Left cardiac atrium (tissue), 4 donors: ENCODE data around the gene PIP5K1B. TPM values are rescaled to one million over a fixed set of nuclear protein-coding genes. Genes with fewer than 3 reads are reported as not detected.
A peak's percentile ranks its signal among the peaks of the same experiment; 100 is the strongest.
"Not testable (repeated sequence)": the region's sequence is repeated elsewhere in the genome, so short reads cannot be mapped to it uniquely, and the experiment has no call there.

Experiments used
- ATAC-seq, 2 donors: fragments of 200-7000 bp; cut with Tn5 transposase; one replicate each; pipeline ENCODE4 v1.9.1; 2020; ENCODE audit warnings: mild to moderate bottlenecking in 2 of 2, moderate library complexity in 2 of 2
- DNase-seq: peaks from one replicate; pipeline ENCODE4 v3.0.0-alpha.2; 2020
- intact Hi-C, 2 donors: fragments of 100-400 bp; cut with DNase I; formaldehyde crosslinking; loops; one replicate each; pipeline versions ENCODE4 v1.14.1 to v1.15.1; 2022 to 2023
- total RNA-seq, 2 donors: library from RNA; stranded (reverse); fragmentation: NEBNext Ultra II Directional; extraction: Animal tissue kit (Norgen Biotek cat#: 25700); gene quantifications; one replicate each; pipeline ENCODE4 v1.2.1, GENCODE V29; 2021
- donor health status: DM: no; HTN: yes; CAD: no.
- donor health status: DM: no; HTN: yes; CAD: no; lungs with severe emphysema.
- donor health status: DM: yes; HTN: yes; CAD: no.
- donor health status: Dilated cardiomyopathy.

The PIP5K1B gene
- total RNA-seq, 2 donors from 2014 or later: 47.0 to 50.1 TPM

DNA sequence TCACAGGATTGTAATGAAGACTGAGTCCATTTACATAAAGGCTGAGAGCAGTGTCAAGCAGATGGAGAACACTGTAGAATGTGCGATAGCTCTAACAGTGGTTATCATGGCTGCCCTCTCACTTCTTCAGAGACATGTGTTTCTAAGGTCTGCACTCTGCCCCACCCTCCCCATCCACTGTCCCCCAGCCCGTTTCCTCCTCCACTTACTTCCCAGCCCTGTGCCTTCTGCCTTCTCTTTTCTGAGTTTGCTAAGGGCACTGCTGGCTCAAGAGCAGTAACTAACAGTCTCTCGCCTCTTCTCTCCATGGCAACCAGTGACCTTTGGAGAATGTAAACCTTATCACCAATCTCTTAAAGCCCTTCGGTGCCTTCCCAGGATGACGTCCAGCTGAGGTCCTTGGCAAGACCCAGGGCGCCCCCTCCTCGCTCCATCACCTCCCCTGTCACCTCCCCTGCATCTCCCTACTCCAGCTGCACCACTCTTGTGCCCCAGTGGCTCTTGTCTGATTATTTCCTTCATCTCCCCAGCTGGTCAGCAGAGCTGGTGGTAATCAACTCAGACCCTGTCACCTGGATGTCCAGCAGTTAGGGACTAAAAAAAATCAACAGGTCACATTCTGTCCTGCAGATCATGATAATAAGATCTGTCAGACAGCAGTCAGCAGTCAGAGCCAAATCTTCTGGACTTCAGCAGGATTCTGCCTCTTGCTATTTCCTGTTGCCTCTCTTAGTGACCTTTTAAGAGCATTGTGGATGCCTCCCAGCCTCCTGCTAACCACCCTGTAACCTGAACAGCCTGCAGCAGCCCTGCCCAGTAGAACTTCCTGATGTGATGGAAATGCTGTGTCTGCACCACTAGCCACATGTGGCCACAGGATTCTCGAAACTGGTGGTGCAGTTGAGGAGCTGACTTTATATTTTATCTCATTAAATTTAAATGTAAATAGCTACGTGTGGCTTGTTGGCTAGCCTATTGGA, 339.5 kb downstream of the PIP5K1B start:
- ATAC-seq: peak; percentile 28 to 53
- intact Hi-C loops: no loop called here
- no peak for DNase-seq

DNA sequence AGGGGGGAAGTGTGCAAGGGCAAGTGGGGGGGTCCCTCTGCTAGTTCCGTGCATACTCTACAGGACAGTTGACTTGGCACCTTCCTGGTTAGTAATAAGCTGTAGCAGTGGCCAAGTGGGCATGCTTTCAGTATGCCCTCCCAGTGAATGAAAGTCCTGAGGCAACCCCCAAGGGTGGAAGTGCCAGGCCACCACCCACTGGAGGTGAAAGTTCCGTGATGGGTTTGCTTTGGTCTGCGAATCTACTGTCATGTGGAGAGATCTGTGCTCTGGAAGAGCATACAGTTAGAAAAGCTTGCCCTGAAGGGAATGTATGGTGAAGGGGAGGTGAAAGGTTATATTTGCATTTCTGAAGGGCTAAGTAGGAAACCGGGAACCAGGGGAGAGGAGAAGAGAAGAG, 340.8 kb downstream of the PIP5K1B start:
- DNase-seq (no peak), ATAC-seq (no peak)
- intact Hi-C loops: no loop called here

DNA sequence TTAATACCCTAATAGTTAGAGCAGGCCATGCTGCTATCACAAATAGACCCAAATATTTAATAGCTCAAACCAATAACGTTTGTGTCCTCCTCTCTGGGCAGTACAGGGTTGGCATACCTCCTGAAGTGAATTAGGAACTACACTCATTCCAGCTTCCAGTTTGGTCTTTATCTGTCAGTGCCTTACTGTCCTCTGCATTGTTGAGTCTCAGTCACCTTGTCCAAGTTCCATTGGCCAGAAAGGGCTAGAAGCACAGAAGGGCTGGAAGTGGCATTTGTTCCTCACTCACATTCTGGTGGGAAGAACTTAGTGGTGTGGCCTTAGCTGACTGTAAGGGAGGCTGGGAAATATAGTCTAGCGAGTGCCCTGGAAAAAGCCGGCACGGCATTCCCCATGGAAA, 341.7 kb downstream of the PIP5K1B start:
- no peak for ATAC-seq
- intact Hi-C loops: no loop called here

DNA sequence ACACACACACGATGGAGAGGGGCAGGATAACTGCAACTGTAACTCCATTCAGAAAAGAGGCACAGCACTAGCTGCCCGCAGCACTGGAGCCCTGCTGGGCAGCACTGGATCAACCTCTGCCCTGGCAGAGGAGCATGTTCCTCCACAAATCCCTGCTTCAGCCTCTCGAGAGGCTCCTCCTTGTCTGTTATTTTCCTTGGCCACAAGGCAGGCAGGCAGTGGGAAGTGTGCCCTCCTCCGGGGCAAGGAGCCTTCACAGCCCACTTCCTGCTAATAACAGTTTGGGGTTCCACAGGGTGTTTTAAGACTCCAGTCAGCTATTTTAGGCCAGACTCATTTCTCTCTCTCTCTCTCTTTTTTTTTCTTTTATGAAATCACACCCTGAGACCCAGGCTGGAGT, 342.3 kb downstream of the PIP5K1B start:
- intact Hi-C loops: no loop called here

More for the DNA sequence above, 341.7 kb downstream of the PIP5K1B start:
- no peak for DNase-seq

DNA sequence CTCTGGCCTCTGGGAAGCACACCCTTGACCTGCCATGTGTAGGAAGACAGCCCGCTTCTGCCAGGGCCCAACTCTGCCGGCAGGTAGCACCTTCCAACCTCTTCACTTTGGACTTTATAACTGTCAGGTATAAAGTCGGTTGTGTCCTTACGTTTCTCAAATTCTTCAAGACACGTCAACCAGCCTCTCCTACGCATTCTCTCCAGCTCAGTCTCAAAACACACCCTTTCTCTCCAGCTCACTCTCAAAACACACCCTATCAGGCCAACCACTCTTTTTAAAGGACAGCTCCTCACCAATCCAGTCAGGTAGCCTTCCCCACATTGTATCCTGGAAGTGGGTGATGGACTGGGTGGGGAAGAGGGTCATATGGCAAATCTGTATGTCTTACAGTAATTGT, 344.1 kb downstream of the PIP5K1B start:
- DNase-seq: no peak
- intact Hi-C loops: no loop called here

More for the DNA sequence above, 342.3 kb downstream of the PIP5K1B start:
- peak; percentile 39 to 62 for ATAC-seq
- no peak for DNase-seq

DNA sequence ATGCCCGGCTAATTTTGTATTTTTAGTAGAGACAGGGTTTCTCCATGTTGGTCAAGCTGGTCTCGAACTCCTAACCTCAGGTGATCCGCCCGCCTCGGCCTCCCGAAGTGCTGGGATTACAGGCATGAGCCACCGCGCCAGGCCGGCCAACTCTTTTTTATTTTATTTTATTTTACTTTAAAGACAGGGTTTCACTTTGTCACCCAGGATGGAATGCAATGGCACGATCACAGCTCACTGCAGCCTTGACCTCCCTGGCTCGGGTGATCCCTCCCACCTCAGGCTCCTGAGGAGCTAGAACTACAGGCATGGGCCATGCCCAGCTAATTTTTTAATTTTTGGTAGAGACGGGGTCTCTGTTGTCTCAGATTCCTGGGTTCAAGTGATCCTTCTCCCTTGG, 345.9 kb downstream of the PIP5K1B start:
- intact Hi-C loops, DNase-seq, ATAC-seq: not testable (repeated sequence)

More for the DNA sequence above, 344.1 kb downstream of the PIP5K1B start:
- ATAC-seq: peak in 1 of 2 donors; percentile 49

DNA sequence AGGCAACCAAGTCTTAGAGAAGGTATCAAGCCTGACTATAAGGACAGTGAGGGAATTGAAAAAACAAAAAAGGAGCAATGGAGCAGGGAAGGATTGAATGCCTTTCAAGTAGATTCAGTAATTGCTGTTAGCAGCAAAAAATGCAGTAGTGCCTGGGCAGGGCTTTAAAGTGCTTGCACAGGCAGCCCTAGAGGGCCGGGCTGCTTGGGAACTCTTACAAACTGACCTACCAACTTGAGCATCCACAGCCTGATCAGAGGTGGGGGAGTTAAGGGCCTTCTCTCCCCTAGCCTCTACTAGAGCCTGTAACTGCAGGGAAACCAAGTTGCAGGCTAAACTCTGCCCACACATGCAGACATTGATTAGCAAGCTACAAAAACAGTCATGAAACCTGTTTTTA, 349.9 kb downstream of the PIP5K1B start:
- DNase-seq (no peak), ATAC-seq (no peak)
- intact Hi-C loops: loop anchor here (1.0 to 5.0 kb wide), 2 partner anchors 137 to 138 kb away; no protein-coding TSS in a partner anchor

DNA sequence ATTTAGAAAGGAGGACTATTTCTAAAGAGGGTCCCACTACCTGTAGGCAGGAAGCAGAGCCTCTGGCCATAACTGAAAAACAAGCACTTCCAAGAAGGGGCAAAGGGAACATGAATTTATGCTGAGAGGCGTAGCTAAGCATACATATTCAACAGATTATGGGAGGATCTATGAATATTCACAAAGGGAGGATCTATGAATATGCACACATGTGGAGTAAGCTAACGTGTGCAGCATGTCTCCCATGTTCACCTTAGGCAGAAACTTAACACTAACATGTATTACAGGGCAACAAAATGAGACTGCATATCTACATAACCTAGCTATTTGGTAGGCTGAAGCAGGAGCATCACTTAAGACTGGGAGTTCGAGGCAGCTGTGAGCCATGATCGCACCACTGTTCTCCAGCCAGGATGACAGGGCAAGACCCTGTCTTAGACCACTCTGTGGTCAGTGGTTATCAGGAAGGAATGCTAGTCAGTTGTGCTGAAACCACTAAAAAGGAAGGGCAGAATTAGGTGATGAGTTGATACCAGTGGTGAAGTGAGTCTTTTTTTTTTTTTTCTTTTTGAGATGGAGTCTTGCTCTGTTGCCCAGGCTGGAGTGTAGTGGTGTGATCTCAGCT, 351.3 kb downstream of the PIP5K1B start:
- intact Hi-C loops: loop anchor here in 1 of 2 donors (5.0 kb wide), 1 partner anchor 136 kb away; no protein-coding TSS in a partner anchor
- ATAC-seq: no peak
- DNase-seq: no peak

DNA sequence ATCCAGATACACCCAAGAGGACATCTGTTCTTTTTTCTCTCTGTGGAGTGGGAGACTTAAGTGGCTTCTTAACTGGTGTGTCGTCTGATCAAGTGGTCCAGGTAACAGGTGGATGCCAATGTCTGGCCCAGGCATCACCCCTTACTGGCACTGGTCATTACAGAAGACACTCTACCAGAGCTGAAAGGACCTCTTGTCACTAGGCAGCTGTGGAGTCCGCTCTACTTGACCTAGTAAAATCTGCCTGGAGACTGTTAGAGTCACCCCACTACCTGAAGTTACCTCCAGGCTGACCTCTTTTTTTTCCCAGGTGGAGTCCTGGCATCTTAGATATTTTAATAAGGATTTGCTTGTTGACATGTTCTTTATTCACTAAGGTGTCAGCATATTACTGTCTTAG, 353.1 kb downstream of the PIP5K1B start:
- DNase-seq: no peak
- intact Hi-C loops: loop anchor here in 1 of 2 donors (5.0 kb wide), 1 partner anchor 134 kb away; no protein-coding TSS in a partner anchor
- no peak for ATAC-seq

Other genes starting within 250 kb of the PIP5K1B start
- under 1 TPM in 1 of 2 donors, not detected in 1; 0.18 TPM for gene TMEM252, start 164.4 kb upstream of the PIP5K1B start, total RNA-seq